SK-N-SH (cell line): ENCODE results near the gene LMO4. TPM values are rescaled to one million over a fixed set of nuclear protein-coding genes. Genes with fewer than 3 reads are reported as not detected.

Experiments
- CTCF ChIA-PET: fragments of 300-600, 350-600 bp; formaldehyde crosslinking; extraction: SDS; loops from one replicate; lab custom pipeline; 2021; lab: Yijun Ruan, JAX
- POLR2A ChIA-PET: fragments of 350-600 bp; sonication (Branson Sonifier 250); formaldehyde crosslinking; extraction: SDS; loops from one replicate; lab custom pipeline; 2020; ENCODE audit warnings: antibody characterized with exemption, inconsistent platforms; lab: Yijun Ruan, JAX
- DNase-seq: peaks from one replicate; pipeline ENCODE4 v3.0.0; 2012
- H2AFZ ChIP-seq: fragments of 200-600 bp; sonication (generic); 2 replicates; pipeline ENCODE4 v1.8.1; 2016; ENCODE audit warnings: antibody characterized with exemption, mild to moderate bottlenecking, low read depth
- H3F3A ChIP-seq: fragments of 200-600 bp; sonication (generic); replicated peaks from 2 replicates; pipeline ENCODE3; 2016; ENCODE audit warnings: antibody characterized with exemption, mild to moderate bottlenecking; ENCODE audit not compliant: insufficient read depth
- H3K27ac ChIP-seq, 2 experiments: fragments of 200-500 bp in 1 of 2; fragments of 200-600 bp in 1 of 2; sonication (Bioruptor generic) in 1 of 2; sonication (generic), shearing (Covaris generic) in 1 of 2; 2 replicates each; pipeline versions ENCODE4 v1.5.1 to v1.6.1; 2014 to 2016; ENCODE audit warnings: low read depth in 2 of 2, inconsistent platforms in 1 of 2, low read length in 1 of 2, mild to moderate bottlenecking in 1 of 2, mixed read lengths in 1 of 2
- H3K27me3 ChIP-seq: fragments of 200-600 bp; sonication (generic), shearing (Covaris generic); 2 replicates; pipeline ENCODE4 v1.6.1; 2016; ENCODE audit warnings: mixed run types; ENCODE audit not compliant: insufficient read depth
- H3K36me3 ChIP-seq, 2 experiments: fragments of 200-500 bp in 1 of 2; fragments of 200-600 bp in 1 of 2; sonication (Bioruptor generic) in 1 of 2; sonication (generic) in 1 of 2; replicated peaks in 1 of 2; 2 replicates each; pipeline versions ENCODE3 to v1.5.1; 2014 to 2016; ENCODE audit warnings: low read length in 1 of 2, mild to moderate bottlenecking in 1 of 2; ENCODE audit not compliant: insufficient read depth in 2 of 2, control insufficient read depth in 1 of 2
- H3K4me1 ChIP-seq, 2 experiments: fragments of 200-500 bp in 1 of 2; fragments of 200-600 bp in 1 of 2; sonication (Bioruptor generic) in 1 of 2; sonication (generic), shearing (Covaris generic) in 1 of 2; 2 replicates each; pipeline versions ENCODE4 v1.5.1 to v1.6.1; 2014 to 2016; ENCODE audit warnings: low read depth in 1 of 2, low read length in 1 of 2, mixed run types in 1 of 2; ENCODE audit not compliant: insufficient read depth in 2 of 2, control insufficient read depth in 1 of 2
- H3K4me2 ChIP-seq: fragments of 200-600 bp; sonication (generic), shearing (Covaris generic); 2 replicates; pipeline ENCODE4 v1.6.1; 2017; ENCODE audit warnings: mixed run types
- H3K4me3 ChIP-seq, 2 experiments: fragments of 200-500 bp in 1 of 2; fragments of 200-600 bp in 1 of 2; sonication (Bioruptor generic) in 1 of 2; sonication (generic), shearing (Covaris generic) in 1 of 2; 2 replicates each; pipeline versions ENCODE4 v1.5.1 to v1.8.1; 2014 to 2016; ENCODE audit warnings: low read depth in 2 of 2, inconsistent platforms in 1 of 2, low read length in 1 of 2, mild to moderate bottlenecking in 1 of 2, mixed read lengths in 1 of 2, moderate library complexity in 1 of 2
- H3K79me2 ChIP-seq: fragments of 200-600 bp; sonication (generic); 2 replicates; pipeline ENCODE4 v1.8.1; 2017; ENCODE audit warnings: mild to moderate bottlenecking; ENCODE audit not compliant: insufficient read depth
- H3K9ac ChIP-seq: fragments of 200-600 bp; sonication (generic); 2 replicates; pipeline ENCODE4 v1.6.1; 2017; ENCODE audit warnings: mixed run types
- H3K9me2 ChIP-seq: fragments of 200-600 bp; sonication (generic); 2 replicates; pipeline ENCODE4 v1.6.1; 2017; ENCODE audit warnings: mixed run types
- H3K9me3 ChIP-seq: fragments of 200-600 bp; sonication (generic); 2 replicates; pipeline ENCODE4 v1.6.1; 2017; ENCODE audit warnings: mixed run types, mild to moderate bottlenecking, moderate library complexity
- H4K20me1 ChIP-seq: fragments of 200-600 bp; sonication (generic); 2 replicates; pipeline ENCODE4 v1.6.1; 2017; ENCODE audit warnings: mild to moderate bottlenecking, mixed run types; ENCODE audit not compliant: insufficient read depth
- ELF1 ChIP-seq: IDR thresholded peaks from 2 replicates; pipeline ENCODE4 v1.4.0; 2012
- EP300 ChIP-seq, 2 experiments: IDR thresholded peaks; 2 replicates each; pipeline versions ENCODE4 v1.4.0 to v1.6.1; 2012; ENCODE audit warnings: borderline replicate concordance in 1 of 2, low read depth in 1 of 2, low read length in 1 of 2
- EZH2phosphoT487 ChIP-seq: fragments of 200-600 bp; sonication (generic); IDR thresholded peaks from 2 replicates; pipeline ENCODE4 v1.6.1; 2017; ENCODE audit warnings: low read depth, mixed run types, mild to moderate bottlenecking, antibody characterized with exemption, moderate library complexity, borderline replicate concordance
- FOSL2 ChIP-seq: IDR thresholded peaks from 2 replicates; pipeline ENCODE4 v1.4.0; 2012; ENCODE audit warnings: low read depth, mild to moderate bottlenecking, moderate library complexity, borderline replicate concordance
- GABPA ChIP-seq: IDR thresholded peaks from 2 replicates; pipeline ENCODE4 v1.4.0; 2012; ENCODE audit warnings: low read depth, mild to moderate bottlenecking
- JUND ChIP-seq: IDR thresholded peaks from 2 replicates; pipeline ENCODE4 v1.4.0; 2012
- MAX ChIP-seq: IDR thresholded peaks from 2 replicates; pipeline ENCODE4 v1.4.0; 2012; ENCODE audit warnings: low read depth
- MEF2A ChIP-seq: IDR thresholded peaks from 2 replicates; pipeline ENCODE4 v1.4.0; 2012; ENCODE audit warnings: low read depth, borderline replicate concordance
- MXI1 ChIP-seq: IDR thresholded peaks from 2 replicates; pipeline ENCODE4 v1.6.1; 2012; ENCODE audit warnings: mild to moderate bottlenecking, low read depth, low read length, improper control_type of control experiment
- NFIC ChIP-seq: IDR thresholded peaks from 2 replicates; pipeline ENCODE4 v1.4.0; 2012; ENCODE audit warnings: borderline replicate concordance
- POLR2AphosphoS5 ChIP-seq: IDR thresholded peaks from 2 replicates; pipeline ENCODE4 v1.6.1; 2012; ENCODE audit warnings: low read depth, low read length
- REST ChIP-seq: IDR thresholded peaks from 2 replicates; pipeline ENCODE4 v1.6.1; 2012; ENCODE audit warnings: mild to moderate bottlenecking, low read depth, low read length, moderate library complexity
- RFX5 ChIP-seq: IDR thresholded peaks from 2 replicates; pipeline ENCODE4 v1.6.1; 2012; ENCODE audit warnings: mild to moderate bottlenecking, improper control_type of control experiment, low read length
- RXRA ChIP-seq: IDR thresholded peaks from 2 replicates; pipeline ENCODE4 v1.4.0; 2012; ENCODE audit warnings: low read depth, mild to moderate bottlenecking, borderline replicate concordance
- SIN3A ChIP-seq: IDR thresholded peaks from 2 replicates; pipeline ENCODE4 v1.6.1; 2012; ENCODE audit warnings: low read depth, mild to moderate bottlenecking, low read length, moderate library complexity, borderline replicate concordance
- SMC3 ChIP-seq: IDR thresholded peaks from 2 replicates; pipeline ENCODE4 v1.6.1; 2012; ENCODE audit warnings: low read depth, low read length, improper control_type of control experiment
- TCF12 ChIP-seq: IDR thresholded peaks from 2 replicates; pipeline ENCODE4 v1.4.0; 2012
- TEAD4 ChIP-seq: IDR thresholded peaks from 2 replicates; pipeline ENCODE4 v1.4.0; 2012; ENCODE audit warnings: mild to moderate bottlenecking, borderline replicate concordance; ENCODE audit not compliant: insufficient read depth
- USF1 ChIP-seq: IDR thresholded peaks from 2 replicates; pipeline ENCODE4 v1.4.0; 2012; ENCODE audit warnings: low read depth, borderline replicate concordance
- YY1 ChIP-seq: IDR thresholded peaks from 2 replicates; pipeline ENCODE4 v1.4.0; 2012; ENCODE audit warnings: low read depth, mild to moderate bottlenecking
- WGBS: methylation state at CpG from one replicate; pipeline ENCODE4 v1.1.6; 2017; ENCODE audit warnings: low lambda C conversion rate; 5-methylcytosine and 5-hydroxymethylcytosine counted together
- polyA plus RNA-seq, 3 experiments: library from polyadenylated mRNA; depleted of rRNA; stranded (reverse); fragments of >200 nt; gene quantifications; 2 replicates each; pipeline ENCODE4 v1.2.3, GENCODE V29; 2012
- TF ChIP-seq, protein P1 (sequence below): fragments of 150-350 bp; IDR thresholded peaks from 2 replicates; pipeline ENCODE4 v1.6.1; 2016; ENCODE audit warnings: mild to moderate bottlenecking, low read depth, low read length

LMO4 gene
- polyA plus RNA-seq, 1 of the 3 experiments (the other 2 are of a cell fraction), result 64.7 TPM

DNA sequence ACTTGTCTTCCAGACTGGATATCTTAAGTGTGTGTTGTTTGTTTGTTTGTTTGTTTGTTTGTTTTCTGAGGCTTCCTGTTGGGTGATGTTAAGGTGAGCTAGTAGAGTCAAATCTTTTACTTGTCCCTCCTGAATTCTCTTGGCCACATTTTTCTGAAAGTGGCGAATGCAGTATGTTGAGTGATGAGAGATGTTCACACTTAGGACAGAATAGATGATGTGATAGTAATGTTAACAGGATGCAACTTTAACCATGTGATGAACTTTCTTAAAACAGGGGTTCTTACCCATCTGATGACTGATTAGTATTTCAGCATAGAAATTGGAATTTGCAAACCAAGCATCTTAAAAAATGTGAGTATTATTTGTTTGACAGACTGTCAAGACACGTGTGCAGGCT, 40.2 kb downstream of the LMO4 start (continued):
- no peak for TF ChIP-seq REST
- no peak for TF ChIP-seq ELF1
- TF ChIP-seq TCF12, result no peak
- no peak for TF ChIP-seq MEF2A
- TF ChIP-seq RFX5, result no peak

- 66% methylated on average over 3 of the region's 3 CpGs for WGBS
- no peaks in the 10 kb centered on the region for H3F3A ChIP-seq
- no peak overlapping the region for H2AFZ ChIP-seq
- no peak overlapping the region for H3K4me2 ChIP-seq
- no peaks in the 10 kb centered on the region for H3K27me3 ChIP-seq
- H4K20me1 ChIP-seq, result no peaks in the 10 kb centered on the region
- peaks cover 7 to 10% of the 10 kb centered on the region in 2 experiments; a peak in 3 of 4 replicates for H3K4me1 ChIP-seq
- no peak overlapping the region for H3K4me3 ChIP-seq
- POLR2A ChIA-PET, result no interaction called here
- H3K9ac ChIP-seq, result no peak overlapping the region
- H3K36me3 ChIP-seq, result peaks cover 0 to 3% of the 10 kb centered on the region in 2 experiments
- no peaks in the 10 kb centered on the region for H3K9me3 ChIP-seq
- H3K79me2 ChIP-seq, result no peaks in the 10 kb centered on the region; the same call in 1 of the 2 replicates
- CTCF ChIA-PET, result interaction anchor here (1.4 kb wide), 1 partner anchor 40 kb away, joined by 3 read pairs; no protein-coding TSS in a partner anchor
- peak; percentile 64 for DNase-seq
- H3K27ac ChIP-seq, result no peak overlapping the region; a peak in 1 of 4 replicates
- H3K9me2 ChIP-seq, result no peaks in the 10 kb centered on the region
- TF ChIP-seq NFIC (no peak), GABPA (no peak), SIN3A (no peak), YY1 (no peak), RXRA (no peak), POLR2AphosphoS5 (peak; percentile 68; the same call in 1 of the 2 replicates), EP300 (IDR thresholded peaks at IDR 0.05; ENCODE audit: borderline replicate concordance in 1 of 2, low read depth in 1 of 2, low read length in 1 of 2) (peak in 1 of 2 experiments; percentile 91; a peak in 2 of 4 replicates), EZH2phosphoT487 (no peak), MXI1 (no peak), USF1 (no peak), TEAD4 (0 out of 2 replicates have a peak, but pooled peaks have one; percentile 22), MAX (no peak), REST (no peak), SMC3 (no peak), ELF1 (no peak), FOSL2 (no peak), TCF12 (peak; percentile 78), MEF2A (no peak), JUND (no peak)
- TF ChIP-seq, protein P1, sequence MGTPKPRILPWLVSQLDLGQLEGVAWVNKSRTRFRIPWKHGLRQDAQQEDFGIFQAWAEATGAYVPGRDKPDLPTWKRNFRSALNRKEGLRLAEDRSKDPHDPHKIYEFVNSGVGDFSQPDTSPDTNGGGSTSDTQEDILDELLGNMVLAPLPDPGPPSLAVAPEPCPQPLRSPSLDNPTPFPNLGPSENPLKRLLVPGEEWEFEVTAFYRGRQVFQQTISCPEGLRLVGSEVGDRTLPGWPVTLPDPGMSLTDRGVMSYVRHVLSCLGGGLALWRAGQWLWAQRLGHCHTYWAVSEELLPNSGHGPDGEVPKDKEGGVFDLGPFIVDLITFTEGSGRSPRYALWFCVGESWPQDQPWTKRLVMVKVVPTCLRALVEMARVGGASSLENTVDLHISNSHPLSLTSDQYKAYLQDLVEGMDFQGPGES, result no peak
Measured at GRCh38 chr1:87369736-87370478, 41.2 kb downstream of the LMO4 start.
